ENCODE data around the gene PGA5.

Gene PGA5

DNA sequence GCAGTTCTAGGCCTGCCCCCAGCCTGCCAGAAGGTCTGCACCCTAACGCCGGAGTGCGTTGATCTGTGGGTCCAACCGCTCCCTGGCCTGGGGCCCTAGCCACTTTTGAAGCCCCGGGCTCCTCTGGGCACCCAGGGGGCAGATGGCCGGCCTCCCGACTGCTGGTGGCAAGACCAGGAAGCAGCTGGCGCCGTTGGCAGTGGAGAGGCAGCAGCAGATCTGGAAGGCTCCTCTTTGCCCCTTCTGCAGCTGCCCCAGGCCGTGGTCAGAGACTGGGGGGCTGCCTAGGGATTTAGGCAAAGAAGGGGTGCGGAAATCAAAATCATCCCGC, 54.6 kb downstream of the PGA5 start:
- DNase-seq: no peak

DNA sequence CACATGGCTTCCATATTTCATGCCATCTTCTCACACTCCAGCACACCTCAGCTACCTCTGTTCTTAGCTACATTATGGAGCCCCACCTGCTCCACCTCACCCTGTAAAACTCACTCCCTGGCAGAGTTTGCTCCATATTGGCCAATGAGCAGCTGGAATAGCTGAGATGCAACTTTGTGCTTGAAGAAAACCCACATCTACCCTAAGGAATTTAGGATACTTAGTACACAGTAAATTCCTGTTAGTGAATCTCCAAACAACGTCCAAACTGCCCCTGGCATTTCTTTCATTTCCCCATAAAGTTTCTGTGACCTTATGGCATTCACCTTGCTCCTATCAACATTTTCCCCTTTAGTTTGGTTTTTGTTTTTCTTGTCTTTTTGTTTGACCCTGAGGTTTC, 56.4 kb downstream of the PGA5 start:
- DNase-seq: no peak

DNA sequence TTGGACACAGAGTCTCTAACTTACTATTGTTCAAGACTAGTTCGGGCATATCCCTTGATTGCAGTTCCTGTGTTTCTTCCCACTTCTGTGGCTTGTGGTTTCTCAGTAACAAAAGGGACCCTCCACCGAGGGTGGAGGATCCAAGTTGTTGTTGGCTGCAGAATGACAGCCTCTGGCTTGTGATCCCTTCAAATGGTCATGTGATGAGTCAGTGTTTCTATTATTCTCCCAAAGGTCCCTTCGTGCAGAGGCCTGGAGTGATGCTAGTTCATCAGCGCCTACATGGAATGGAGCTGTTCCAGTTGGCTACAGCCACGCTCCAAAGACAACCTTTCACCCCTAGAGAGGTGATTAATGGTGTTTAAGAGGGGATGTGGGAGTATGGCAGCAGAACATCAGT, 56.8 kb downstream of the PGA5 start:
- peak; percentile 79 for DNase-seq

DNA sequence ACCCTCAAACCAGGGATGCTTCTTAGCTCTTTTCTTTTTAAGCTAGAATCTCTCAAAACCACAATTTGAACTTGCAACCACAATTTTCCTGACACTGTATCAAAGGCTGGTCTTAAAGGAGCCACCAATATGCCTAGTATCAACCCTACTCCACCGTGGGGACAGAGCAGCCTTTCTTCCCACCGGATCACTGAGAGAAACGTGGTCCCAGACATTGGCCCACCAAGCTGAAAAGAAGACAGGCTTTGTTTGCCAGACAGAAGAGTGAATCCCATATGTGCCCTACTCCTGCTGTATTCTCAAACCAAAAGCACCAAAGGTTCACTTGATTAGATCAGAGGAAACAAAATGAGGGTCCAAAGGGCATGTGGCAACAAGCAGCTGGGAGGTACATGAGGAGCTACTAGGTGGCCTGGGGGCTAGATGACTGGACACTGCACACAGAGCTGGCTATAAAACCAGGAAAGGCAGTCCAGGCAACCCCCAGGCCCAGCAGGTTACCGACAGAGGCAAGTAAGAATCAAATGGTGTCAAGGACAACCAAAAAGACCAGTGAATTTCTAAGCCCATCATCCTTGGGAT, 57.8 kb downstream of the PGA5 start:
- DNase-seq: no peak

All from right hindlimb (tissue), 1 donor.